ENCODE results near the gene EIF4B.

- no peak for TF ChIP-seq EP300 (IDR thresholded peaks at IDR 0.05)
- TF ChIP-seq CTCF (IDR thresholded peaks at IDR 0.05), result no peak
Observed at GRCh38 chr12:53062011-53062961, 56.0 kb downstream of the EIF4B start.
